Measurements from ENCODE around the gene INTS15. TPM values are rescaled to one million over a fixed set of nuclear protein-coding genes. Genes with fewer than 3 reads are reported as not detected.

Gene INTS15
- total and polyA plus RNA-seq, 2 donors from 2014 or later, result 16.9 to 26.7 TPM

DNA sequence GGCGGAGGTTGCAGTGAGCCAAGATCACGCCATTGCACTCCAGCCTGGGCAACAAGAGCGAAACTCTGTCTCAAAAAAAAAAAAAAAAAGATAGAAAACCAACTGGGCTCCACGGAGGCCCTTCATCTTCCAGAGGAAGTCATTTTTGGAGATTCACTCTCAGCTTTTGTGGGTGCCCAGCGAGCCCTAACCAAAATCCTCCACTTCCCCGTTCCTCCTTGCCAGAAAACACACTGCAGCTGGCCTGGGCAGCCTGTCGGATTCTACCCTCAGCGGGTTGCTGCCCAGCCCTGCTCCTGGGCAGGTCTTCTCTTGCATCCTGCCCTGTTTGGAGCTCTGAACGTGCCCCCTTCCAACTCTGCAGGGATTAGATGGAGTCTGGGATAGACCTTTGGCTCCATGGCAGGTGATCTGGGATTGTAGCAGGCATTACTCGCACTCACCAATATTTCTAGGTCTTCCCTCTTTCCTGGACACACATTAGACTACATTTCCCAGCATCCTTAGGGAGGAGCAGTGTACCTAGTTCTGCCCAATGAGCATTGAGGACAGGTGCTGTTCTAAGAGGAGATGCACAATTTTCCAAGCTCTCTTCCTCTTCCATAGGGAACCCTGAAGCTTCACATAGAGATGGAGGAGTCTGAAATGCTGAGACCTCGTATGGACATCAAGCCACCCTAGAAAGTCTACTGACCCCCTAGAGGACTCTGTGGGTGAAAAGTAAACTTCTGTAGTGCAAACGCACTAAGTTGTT, 43.1 kb upstream of the INTS15 start:
- no peak overlapping the region for H3K4me3 ChIP-seq (ENCODE audit: low read length in 3 of 3)
- no peaks in the 10 kb centered on the region for H3K36me3 ChIP-seq (ENCODE audit: control insufficient read depth in 2 of 3, insufficient read depth in 3 of 3, low read length in 3 of 3)
- no peaks in the 10 kb centered on the region for H3K9me3 ChIP-seq (ENCODE audit: control insufficient read depth in 2 of 3, insufficient read depth in 1 of 3, low read length in 3 of 3)
- no peak overlapping the region for H3K9ac ChIP-seq (ENCODE audit: low read length in 3 of 3)
- no peaks in the 10 kb centered on the region for H3K4me1 ChIP-seq (ENCODE audit: control insufficient read depth in 2 of 3, insufficient read depth in 2 of 3, low read depth in 1 of 3, low read length in 3 of 3)
- intact Hi-C loops (cut with DNase I), result no loop called here
- H3K27me3 ChIP-seq (ENCODE audit: control insufficient read depth, insufficient read depth, low read length), result no peaks in the 10 kb centered on the region
- TF ChIP-seq, protein P1, sequence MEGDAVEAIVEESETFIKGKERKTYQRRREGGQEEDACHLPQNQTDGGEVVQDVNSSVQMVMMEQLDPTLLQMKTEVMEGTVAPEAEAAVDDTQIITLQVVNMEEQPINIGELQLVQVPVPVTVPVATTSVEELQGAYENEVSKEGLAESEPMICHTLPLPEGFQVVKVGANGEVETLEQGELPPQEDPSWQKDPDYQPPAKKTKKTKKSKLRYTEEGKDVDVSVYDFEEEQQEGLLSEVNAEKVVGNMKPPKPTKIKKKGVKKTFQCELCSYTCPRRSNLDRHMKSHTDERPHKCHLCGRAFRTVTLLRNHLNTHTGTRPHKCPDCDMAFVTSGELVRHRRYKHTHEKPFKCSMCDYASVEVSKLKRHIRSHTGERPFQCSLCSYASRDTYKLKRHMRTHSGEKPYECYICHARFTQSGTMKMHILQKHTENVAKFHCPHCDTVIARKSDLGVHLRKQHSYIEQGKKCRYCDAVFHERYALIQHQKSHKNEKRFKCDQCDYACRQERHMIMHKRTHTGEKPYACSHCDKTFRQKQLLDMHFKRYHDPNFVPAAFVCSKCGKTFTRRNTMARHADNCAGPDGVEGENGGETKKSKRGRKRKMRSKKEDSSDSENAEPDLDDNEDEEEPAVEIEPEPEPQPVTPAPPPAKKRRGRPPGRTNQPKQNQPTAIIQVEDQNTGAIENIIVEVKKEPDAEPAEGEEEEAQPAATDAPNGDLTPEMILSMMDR (IDR thresholded peaks at IDR 0.05; ENCODE audit: borderline replicate concordance, extremely low read depth, insufficient read depth), result no peak
- DNase-seq (no peak), FAIRE-seq (no peak)
- H3K27ac ChIP-seq (ENCODE audit: low read depth in 2 of 2, low read length in 2 of 2), result no peak overlapping the region

DNA sequence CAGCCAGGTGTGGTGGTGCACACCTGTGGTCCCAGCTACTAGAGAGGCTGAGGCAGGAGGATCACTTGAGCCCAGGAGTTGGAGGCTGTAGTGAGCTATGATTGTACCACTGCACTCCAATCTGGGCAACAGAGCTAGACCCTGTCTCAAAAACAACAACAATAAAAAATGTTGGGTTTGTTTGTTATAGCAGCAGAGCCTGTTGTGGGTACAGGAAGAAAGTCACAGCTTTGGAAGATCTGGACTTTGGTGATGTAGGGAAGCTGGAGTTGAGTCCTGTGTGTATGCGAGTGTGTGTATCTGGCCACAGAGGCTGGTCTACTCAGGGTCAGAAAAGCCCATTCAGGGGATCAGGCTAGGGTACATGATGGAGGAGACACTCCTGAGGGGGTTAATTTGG, 42.4 kb upstream of the INTS15 start:
- intact Hi-C loops (cut with DNase I), result no loop called here
- H3K9me3 ChIP-seq (ENCODE audit: control insufficient read depth in 2 of 3, insufficient read depth in 1 of 3, low read length in 3 of 3), result no peaks in the 10 kb centered on the region
- TF ChIP-seq, protein P1 (IDR thresholded peaks at IDR 0.05; ENCODE audit: borderline replicate concordance, extremely low read depth, insufficient read depth), result no peak
- H3K4me1 ChIP-seq (ENCODE audit: control insufficient read depth in 2 of 3, insufficient read depth in 2 of 3, low read depth in 1 of 3, low read length in 3 of 3), result no peaks in the 10 kb centered on the region
- no peak for FAIRE-seq
- H3K9ac ChIP-seq (ENCODE audit: low read length in 3 of 3), result no peak overlapping the region
- H3K27me3 ChIP-seq (ENCODE audit: control insufficient read depth, insufficient read depth, low read length), result no peaks in the 10 kb centered on the region
- no peak overlapping the region for H3K4me3 ChIP-seq (ENCODE audit: low read length in 3 of 3)
- H3K36me3 ChIP-seq (ENCODE audit: control insufficient read depth in 2 of 3, insufficient read depth in 3 of 3, low read length in 3 of 3), result no peaks in the 10 kb centered on the region
- no peak overlapping the region for H3K27ac ChIP-seq (ENCODE audit: low read depth in 2 of 2, low read length in 2 of 2)
- no peak for DNase-seq

DNA sequence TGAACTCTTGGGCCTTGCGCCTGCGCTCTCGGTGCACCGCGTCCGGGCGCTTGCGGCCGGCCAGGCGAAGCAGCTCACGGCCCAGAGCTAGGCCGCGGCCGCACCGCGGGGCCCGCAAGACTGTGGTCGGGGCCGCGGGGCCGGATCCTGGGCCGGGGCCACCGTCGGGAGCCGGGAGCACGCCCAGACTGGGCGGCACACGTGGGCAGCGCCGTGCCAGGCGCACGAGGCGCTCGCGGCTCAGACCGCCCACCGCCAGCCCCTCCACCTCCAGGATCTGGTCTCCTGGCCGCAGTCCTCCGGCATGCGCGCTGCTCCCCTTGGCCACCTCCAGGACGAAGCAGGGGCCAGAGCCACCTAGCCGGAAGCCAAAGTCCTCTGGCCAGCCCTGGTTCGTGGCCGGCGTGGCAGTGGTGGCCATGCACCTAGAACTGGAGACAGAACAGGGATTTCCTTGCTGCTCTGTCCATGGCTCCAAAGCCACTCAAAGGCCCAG, 38.8 kb upstream of the INTS15 start, which contains the start of gene GRID2IP:
Gene GRID2IP (minus strand): TSS at position 446 of the 496 bp plus-strand sequence. CDS start 25 bp downstream, at position 421.
- Histone ChIP-seq H3K36me3 (ENCODE audit: control insufficient read depth in 2 of 3, insufficient read depth in 3 of 3, low read length in 3 of 3) (no peaks in the 10 kb centered on the region), H3K27me3 (ENCODE audit: control insufficient read depth, insufficient read depth, low read length) (no peaks in the 10 kb centered on the region), H3K4me1 (ENCODE audit: control insufficient read depth in 2 of 3, insufficient read depth in 2 of 3, low read depth in 1 of 3, low read length in 3 of 3) (no peaks in the 10 kb centered on the region), H3K9me3 (ENCODE audit: control insufficient read depth in 2 of 3, insufficient read depth in 1 of 3, low read length in 3 of 3) (no peaks in the 10 kb centered on the region), H3K9ac (ENCODE audit: low read length in 3 of 3) (no peak within 1 kb of the TSS), H3K27ac (ENCODE audit: low read depth in 2 of 2, low read length in 2 of 2) (no peak within 1 kb of the TSS), H3K4me3 (ENCODE audit: low read length in 3 of 3) (no peak within 1 kb of the TSS)
- FAIRE-seq, result no peak
- DNase-seq, result no peak
- intact Hi-C loops (cut with DNase I), result no loop called here
- TF ChIP-seq, protein P1 (IDR thresholded peaks at IDR 0.05; ENCODE audit: borderline replicate concordance, extremely low read depth, insufficient read depth), result no peak
